HG02970 (cell line): ENCODE data around the gene SYNE2.
"Not testable (repeated sequence)": the region's sequence is repeated elsewhere in the genome, so short reads cannot be mapped to it uniquely, and the experiment has no call there.

Experiments used
- ATAC-seq: cut with Tn5 transposase; IDR thresholded peaks from one replicate; pipeline ENCODE4 v1.9.1; 2021; ENCODE audit warnings: mild to moderate bottlenecking, moderate library complexity, moderate number of reproducible peaks; ENCODE audit not compliant: unreplicated experiment, low FRiP score

The SYNE2 gene

DNA sequence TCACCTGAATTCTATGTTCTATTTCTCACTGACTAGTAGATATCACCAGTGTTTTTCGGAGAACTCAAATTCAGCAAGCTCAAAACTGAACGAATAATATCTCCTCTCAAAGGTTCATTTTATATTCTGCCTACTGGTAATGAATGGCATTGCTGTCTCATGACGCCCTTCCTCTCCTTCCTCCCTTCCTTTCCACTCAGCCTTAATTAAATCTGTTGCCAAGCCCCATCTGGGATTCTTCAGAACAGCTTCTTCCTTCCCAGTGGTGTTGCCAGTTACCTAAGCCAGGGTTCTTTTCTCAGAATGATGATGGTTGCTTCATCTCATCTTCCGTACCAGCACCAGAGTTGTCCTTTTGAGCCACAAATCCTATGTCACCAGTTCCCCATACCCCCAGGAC lies 143.2 kb downstream of the SYNE2 start:
- no peak for ATAC-seq

DNA sequence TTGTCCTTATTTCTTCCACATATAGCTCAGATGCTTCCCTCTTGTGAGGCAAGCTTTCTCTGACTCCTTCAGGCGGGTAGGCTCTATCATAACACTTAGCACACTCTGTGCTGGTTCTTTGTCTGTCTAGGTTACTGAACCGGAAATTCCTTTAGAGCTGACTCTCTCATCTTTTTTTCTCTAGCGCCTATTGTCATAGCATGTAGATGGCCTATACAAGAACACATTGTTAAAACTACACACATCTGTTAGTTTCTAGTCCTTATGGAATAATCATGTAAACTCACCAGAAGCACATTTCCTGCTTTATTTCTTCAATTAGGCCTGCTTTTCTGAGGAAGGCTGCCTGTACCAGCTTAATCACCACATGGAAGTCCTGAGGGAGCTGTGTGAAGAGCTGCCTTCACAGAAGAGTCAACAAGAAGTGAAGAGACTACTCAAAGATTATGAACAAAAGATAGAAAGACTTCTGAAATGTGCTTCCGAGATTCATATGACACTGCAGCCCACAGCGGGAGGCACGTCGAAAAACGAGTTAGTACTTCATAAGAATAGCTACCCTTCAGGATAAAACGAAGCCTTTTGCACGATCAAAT lies 143.9 kb downstream of the SYNE2 start:
- ATAC-seq: no peak

- ATAC-seq: no peak
Observed at GRCh38 chr14:64000749-64001148, 147.9 kb downstream of the SYNE2 start.

GRCh38 chr14:64005822-64006221 lies 153.0 kb downstream of the SYNE2 start:
- ATAC-seq: no peak

GRCh38 chr14:64008016-64008415 lies 155.2 kb downstream of the SYNE2 start:
- no peak for ATAC-seq

DNA sequence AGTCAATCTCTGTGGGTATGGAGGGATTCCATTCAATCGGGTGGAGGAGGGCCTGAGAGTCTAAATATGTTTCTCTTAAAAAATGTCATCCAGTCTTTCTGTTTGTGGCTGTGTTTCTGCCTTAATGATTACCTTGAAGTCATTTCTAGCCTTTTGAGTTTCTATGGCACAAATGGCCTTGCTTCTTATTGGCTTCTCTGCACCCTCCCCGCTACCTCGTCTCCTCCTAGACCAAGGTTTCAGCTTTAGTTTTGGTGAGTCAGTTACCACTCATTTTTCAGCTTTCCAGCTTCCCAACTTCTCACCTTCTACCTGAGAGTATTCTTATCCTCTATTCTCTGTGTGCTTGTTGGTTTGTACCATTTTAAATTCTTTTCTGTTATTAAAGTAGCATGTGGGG lies 159.2 kb downstream of the SYNE2 start:
- ATAC-seq: no peak

- ATAC-seq: no peak
Observed at GRCh38 chr14:64012720-64013119, 159.9 kb downstream of the SYNE2 start.

- no peak for ATAC-seq
Observed at GRCh38 chr14:64025479-64025878, 172.7 kb downstream of the SYNE2 start.

- ATAC-seq: no peak
Observed at GRCh38 chr14:64026600-64026999, 173.8 kb downstream of the SYNE2 start.

GRCh38 chr14:64035143-64035542 lies 182.3 kb downstream of the SYNE2 start:
- no peak for ATAC-seq

DNA sequence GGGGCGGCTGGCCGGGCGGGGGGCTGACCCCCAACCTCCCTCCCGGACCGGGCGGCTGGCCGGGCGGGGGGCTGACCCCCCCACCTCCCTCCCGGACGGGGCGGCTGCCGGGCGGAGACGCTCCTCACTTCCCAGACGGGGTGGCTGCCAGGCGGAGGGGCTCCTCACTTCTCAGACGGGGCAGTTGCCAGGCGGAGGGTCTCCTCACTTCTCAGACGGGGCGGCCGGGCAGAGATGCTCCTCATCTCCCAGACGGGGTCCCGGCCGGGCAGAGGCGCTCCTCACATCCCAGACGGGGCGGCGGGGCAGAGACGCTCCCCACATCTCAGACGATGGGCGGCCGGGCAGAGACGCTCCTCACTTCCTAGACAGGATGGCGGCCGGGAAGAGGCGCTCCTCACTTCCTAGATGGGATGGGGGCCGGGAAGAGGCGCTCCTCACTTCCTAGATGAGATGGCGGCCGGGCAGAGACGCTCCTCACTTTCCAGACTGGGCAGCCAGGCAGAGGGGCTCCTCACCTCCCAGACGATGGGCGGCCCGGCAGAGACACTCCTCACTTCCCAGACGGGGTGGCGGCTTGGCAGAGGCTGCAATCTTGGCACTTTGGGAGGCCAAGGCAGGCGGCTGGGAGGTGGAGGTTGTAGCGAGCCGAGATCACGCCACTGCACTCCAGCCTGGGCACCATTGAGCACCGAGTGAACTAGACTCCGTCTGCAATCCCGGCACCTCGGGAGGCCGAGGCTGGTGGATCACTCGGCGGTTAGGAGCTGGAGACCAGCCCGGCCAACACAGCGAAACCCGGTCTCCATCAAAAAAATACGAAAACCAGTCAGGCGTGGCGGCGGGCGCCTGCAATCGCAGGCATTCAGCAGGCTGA lies 185.3 kb downstream of the SYNE2 start:
- ATAC-seq: not testable (repeated sequence)

DNA sequence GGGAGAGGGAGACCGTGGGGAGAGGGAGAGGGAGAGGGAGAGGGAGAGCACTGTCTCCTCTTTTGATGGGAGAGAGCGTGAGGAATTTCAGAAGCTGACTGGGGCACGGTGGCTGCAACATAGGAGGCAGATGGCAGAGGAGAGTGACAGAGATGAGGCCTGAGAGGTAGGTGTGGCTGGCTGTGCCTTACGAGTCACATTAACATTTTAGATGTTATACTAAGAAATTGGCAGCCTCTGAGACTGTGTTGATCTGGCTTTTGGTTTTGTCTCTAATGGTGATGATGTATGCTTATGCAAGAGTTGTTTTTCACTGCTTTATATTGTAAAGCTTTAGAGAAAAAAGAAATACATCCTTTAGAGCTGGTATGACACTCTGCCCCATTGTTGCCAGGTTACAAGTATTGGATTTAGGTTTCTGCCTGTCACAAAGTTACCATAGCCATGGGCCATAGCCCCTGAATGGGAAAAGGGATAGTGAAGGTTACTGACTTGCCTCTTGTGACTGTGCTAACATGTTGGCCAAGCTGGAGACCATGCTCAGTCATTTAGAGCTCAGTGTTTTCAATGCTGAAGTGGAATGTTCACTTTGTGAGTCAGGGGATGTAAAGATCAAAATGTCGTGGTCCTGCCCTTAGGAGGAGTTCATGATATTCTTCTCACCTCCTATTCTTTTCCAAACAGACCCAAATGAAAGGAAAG lies 186.2 kb downstream of the SYNE2 start:
- no peak for ATAC-seq

GRCh38 chr14:64040044-64040443 lies 187.2 kb downstream of the SYNE2 start:
- ATAC-seq: no peak

DNA sequence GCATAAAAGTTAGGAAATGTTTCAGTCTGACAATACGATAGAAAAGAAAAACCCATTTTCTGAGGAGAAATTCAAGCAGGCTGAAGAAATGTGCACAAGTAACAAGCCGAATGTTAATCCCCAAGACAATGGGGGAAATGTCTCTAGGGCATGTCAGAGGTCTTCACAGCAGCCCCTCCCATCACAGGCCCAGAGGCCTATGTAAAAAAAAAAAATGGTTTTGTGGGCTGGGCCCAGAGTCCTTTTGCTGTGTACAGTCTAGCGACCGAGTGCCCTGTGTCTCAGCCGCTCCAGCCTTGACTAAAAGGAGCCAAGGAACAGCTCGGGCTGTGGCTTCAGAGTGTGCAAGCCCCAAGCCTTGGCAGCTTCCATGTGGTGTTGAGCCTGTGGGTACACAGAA lies 190.5 kb downstream of the SYNE2 start:
- not testable (repeated sequence) for ATAC-seq

DNA sequence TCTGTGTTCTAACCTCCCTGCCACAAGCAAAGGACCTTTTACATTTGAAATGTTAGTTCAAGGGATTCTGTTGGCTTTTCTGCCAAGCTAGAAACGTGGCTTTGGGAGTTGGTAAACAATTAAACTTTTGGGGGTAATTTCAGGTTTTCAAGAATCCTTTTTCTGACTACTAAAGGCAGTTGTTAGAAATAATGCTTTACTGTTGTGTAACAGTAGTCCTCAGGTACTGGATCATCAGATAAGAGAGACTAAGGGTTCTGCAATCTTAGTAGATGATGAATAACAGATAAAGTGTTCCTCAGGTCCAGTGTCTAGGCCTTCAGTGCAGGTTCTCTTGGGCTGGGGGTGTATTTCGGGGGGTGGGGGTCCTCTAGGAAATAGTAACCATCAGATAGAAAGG lies 192.3 kb downstream of the SYNE2 start:
- no peak for ATAC-seq

DNA sequence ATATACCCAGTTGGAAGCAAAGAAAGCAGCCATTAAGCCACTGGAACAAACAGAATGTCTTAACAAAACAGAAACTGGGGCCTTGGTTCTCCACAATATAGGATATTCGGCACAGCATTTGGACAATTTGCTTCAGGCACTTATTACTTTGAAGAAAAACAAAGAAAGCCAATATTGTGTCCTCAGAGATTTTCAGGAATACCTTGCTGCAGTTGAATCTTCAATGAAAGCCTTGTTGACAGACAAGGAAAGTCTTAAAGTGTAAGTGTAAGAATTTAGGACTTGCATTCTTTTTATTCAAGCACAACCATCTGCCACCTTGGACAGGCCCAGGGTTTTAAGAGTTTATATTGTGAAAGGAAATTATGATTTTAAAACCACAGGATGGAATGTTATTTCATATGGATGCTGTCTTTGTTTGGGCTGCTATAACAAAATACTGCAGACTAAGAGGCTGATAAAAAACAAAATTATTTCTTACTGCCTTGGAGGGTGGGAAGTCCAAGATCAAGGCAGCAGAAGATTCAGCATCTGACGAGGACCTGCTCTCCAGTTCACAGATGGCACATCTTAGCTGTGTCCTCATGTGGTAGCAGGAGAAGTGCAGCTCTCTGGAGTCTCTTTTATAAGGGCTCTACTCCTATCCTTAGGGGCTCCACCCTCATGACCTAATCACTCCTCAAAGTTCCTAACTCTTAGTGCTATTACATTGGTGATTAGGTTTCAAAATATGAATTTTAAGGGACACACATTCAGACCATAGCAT lies 197.0 kb downstream of the SYNE2 start:
- no peak for ATAC-seq

DNA sequence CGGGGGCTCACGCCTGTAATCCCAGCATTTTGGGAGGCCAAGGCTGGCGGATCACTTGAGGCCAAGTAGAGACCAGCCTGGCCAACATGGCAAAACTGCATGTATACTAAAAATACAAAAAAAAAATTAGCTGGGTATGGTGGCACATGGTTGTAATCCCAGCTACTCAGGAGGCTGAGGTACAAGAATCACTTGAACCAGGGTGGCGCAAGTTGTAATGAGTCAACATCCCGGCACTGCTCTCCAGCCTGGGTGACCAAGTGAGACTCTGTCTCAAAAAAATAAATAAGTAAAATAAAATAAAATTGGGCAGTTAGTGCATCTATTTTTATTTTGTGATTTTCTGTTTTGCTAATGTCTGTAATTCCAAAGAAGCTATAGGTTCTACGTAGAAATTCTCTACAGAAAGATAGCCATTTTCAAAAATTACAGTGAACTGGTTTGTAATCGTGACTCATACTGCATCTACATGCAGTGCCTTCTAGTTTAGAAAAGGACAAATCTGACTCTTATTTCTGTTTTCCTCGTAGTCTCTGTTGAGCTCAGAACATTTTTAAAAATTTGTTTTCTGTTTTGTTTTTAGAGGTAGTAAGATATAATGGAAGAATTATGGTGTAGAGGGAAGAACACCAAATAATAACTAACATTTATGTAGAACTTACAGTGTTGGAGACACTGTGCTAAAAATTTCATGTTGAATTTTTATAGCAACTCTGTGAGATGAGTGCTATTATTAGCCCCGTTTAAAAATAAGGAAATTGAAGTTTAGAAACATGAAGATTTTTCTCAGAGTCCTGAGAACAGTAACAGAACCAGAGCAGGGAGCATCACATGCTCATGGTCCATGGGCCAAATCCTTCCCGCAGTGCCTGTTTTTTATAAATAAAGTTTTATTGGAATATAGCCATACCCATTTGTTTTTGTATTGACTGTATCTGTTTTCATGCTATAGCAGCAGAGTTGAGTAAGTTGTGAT lies 201.2 kb downstream of the SYNE2 start:
- no peak for ATAC-seq

GRCh38 chr14:64059454-64060198 lies 206.8 kb downstream of the SYNE2 start:
- ATAC-seq: no peak

- ATAC-seq: no peak
Observed at GRCh38 chr14:64060199-64060545, 207.4 kb downstream of the SYNE2 start.
